IMR-90 (cell line): Measurements from ENCODE around the gene TRA2B. TPM values are rescaled to one million over a fixed set of nuclear protein-coding genes. Genes with fewer than 3 reads are reported as not detected.

Experiments
- ATAC-seq: fragments of 200-7000 bp; cut with Tn5 transposase; 2 replicates; pipeline ENCODE4 v1.9.1; 2020; ENCODE audit warnings: low read depth, mild to moderate bottlenecking, moderate library complexity
- BruUV-seq: library from RNA; stranded (reverse); fragments of 400-500 nt; replicated peaks from 2 replicates; lab custom pipeline; 2021; lab: Mats Ljungman, UMichigan
- CTCF ChIA-PET: fragments of 300-600 bp; formaldehyde crosslinking; extraction: SDS; loops from one replicate; lab custom pipeline; 2021; ENCODE audit warnings: antibody characterized with exemption; lab: Yijun Ruan, JAX
- POLR2A ChIA-PET: fragments of 300-600 bp; sonication (Branson Sonifier 250); formaldehyde crosslinking; loops from one replicate; lab custom pipeline; 2022; ENCODE audit warnings: antibody characterized with exemption; ENCODE audit not compliant: unreplicated experiment; lab: Charles Lee
- DNase-seq: peaks from one replicate; pipeline ENCODE4 v3.0.0; 2013
- H2AFZ ChIP-seq: replicated peaks from 2 replicates; pipeline ENCODE3; 2013; ENCODE audit warnings: low read length, mild to moderate bottlenecking; ENCODE audit not compliant: poor library complexity
- H2AK5ac ChIP-seq: 2 replicates; pipeline ENCODE4 v1.6.1; 2013; ENCODE audit warnings: low read depth, low read length, inconsistent platforms
- H2AK9ac ChIP-seq: replicated peaks from 2 replicates; pipeline ENCODE3; 2013; ENCODE audit warnings: mild to moderate bottlenecking, low read depth, low read length, moderate library complexity; ENCODE audit not compliant: poor library complexity
- H2BK120ac ChIP-seq: 2 replicates; pipeline ENCODE4 v1.6.1; 2013; ENCODE audit warnings: low read depth, low read length, inconsistent platforms
- H2BK15ac ChIP-seq: 3 replicates; pipeline ENCODE4 v1.6.1; 2013; ENCODE audit warnings: low read depth, low read length, inconsistent platforms
- H2BK20ac ChIP-seq: 2 replicates; pipeline ENCODE4 v1.6.1; 2013; ENCODE audit warnings: low read depth, mild to moderate bottlenecking, inconsistent platforms, low read length, moderate library complexity
- H2BK5ac ChIP-seq: 2 replicates; pipeline ENCODE4 v1.6.1; 2013; ENCODE audit warnings: mild to moderate bottlenecking, low read depth, low read length, inconsistent platforms; ENCODE audit not compliant: poor library complexity, severe bottlenecking
- H3K14ac ChIP-seq: replicated peaks from 2 replicates; pipeline ENCODE4 v1.6.1; 2013; ENCODE audit warnings: low read depth, low read length, inconsistent platforms
- H3K18ac ChIP-seq: 2 replicates; pipeline ENCODE4 v1.6.1; 2013; ENCODE audit warnings: low read depth, low read length, control low read depth
- H3K23ac ChIP-seq: 2 replicates; pipeline ENCODE4 v1.6.1; 2013; ENCODE audit warnings: low read depth, low read length, inconsistent platforms
- H3K27ac ChIP-seq: 2 replicates; pipeline ENCODE4 v1.5.1; 2013; ENCODE audit warnings: mild to moderate bottlenecking, control low read depth, low read length; ENCODE audit not compliant: insufficient read depth
- H3K27me3 ChIP-seq: 2 replicates; pipeline ENCODE4 v1.6.1; 2013; ENCODE audit warnings: low read length; ENCODE audit not compliant: control insufficient read depth, insufficient read depth
- H3K36me3 ChIP-seq: 2 replicates; pipeline ENCODE4 v1.6.1; 2013; ENCODE audit warnings: low read length, mixed read lengths; ENCODE audit not compliant: control insufficient read depth, insufficient read depth
- H3K4ac ChIP-seq: 2 replicates; pipeline ENCODE4 v1.6.1; 2013; ENCODE audit warnings: low read depth, low read length, inconsistent platforms
- H3K4me1 ChIP-seq: 2 replicates; pipeline ENCODE4 v1.6.1; 2013; ENCODE audit warnings: low read length, mixed read lengths; ENCODE audit not compliant: control insufficient read depth, insufficient read depth
- H3K4me2 ChIP-seq: 2 replicates; pipeline ENCODE4 v1.6.1; 2013; ENCODE audit warnings: low read depth, mild to moderate bottlenecking, control low read depth, low read length, moderate library complexity
- H3K4me3 ChIP-seq: 2 replicates; pipeline ENCODE4 v1.5.1; 2013; ENCODE audit warnings: low read depth, mild to moderate bottlenecking, control low read depth, low read length, moderate library complexity; ENCODE audit not compliant: insufficient read depth
- H3K56ac ChIP-seq: 2 replicates; pipeline ENCODE4 v1.6.1; 2013; ENCODE audit warnings: low read length, inconsistent platforms; ENCODE audit not compliant: insufficient read depth; ENCODE audit errors: extremely low read depth
- H3K79me1 ChIP-seq, 2 experiments: 2 replicates each; pipeline ENCODE4 v1.6.1; 2013; ENCODE audit warnings: low read length in 2 of 2, inconsistent platforms in 1 of 2, low read depth in 1 of 2
- H3K9ac ChIP-seq: 2 replicates; pipeline ENCODE4 v1.6.1; 2013; ENCODE audit warnings: low read depth, low read length, control low read depth
- H3K9me1 ChIP-seq: 2 replicates; pipeline ENCODE4 v1.6.1; 2013; ENCODE audit warnings: low read length, inconsistent platforms; ENCODE audit not compliant: insufficient read depth
- H3K9me3 ChIP-seq: 2 replicates; pipeline ENCODE4 v1.6.1; 2013; ENCODE audit warnings: low read length; ENCODE audit not compliant: control insufficient read depth, insufficient read depth
- H4K20me1 ChIP-seq: 2 replicates; pipeline ENCODE4 v1.6.1; 2013; ENCODE audit warnings: low read length, inconsistent platforms; ENCODE audit not compliant: insufficient read depth
- H4K5ac ChIP-seq: 2 replicates; pipeline ENCODE4 v1.6.1; 2013; ENCODE audit warnings: mild to moderate bottlenecking, low read depth, low read length, control low read depth
- H4K8ac ChIP-seq, 2 experiments: 2 replicates each; pipeline ENCODE4 v1.6.1; 2013; ENCODE audit warnings: low read depth in 2 of 2, low read length in 2 of 2, control low read depth in 1 of 2, inconsistent platforms in 1 of 2
- H4K91ac ChIP-seq: 2 replicates; pipeline ENCODE4 v1.6.1; 2013; ENCODE audit warnings: low read depth, low read length, inconsistent platforms; ENCODE audit not compliant: insufficient read depth
- ELK1 ChIP-seq: fragments of 150-350 bp; IDR thresholded peaks from 2 replicates; pipeline ENCODE4 v1.6.1; 2016; ENCODE audit warnings: low read depth, mild to moderate bottlenecking, low read length, moderate library complexity, borderline replicate concordance
- FOS ChIP-seq: fragments of 150-350 bp; IDR thresholded peaks from 2 replicates; pipeline ENCODE4 v1.6.1; 2016; ENCODE audit warnings: low read depth, low read length
- MAFK ChIP-seq: IDR thresholded peaks from 2 replicates; pipeline ENCODE4 v1.6.1; 2012; ENCODE audit warnings: low read depth, low read length, improper control_type of control experiment
- MAZ ChIP-seq: IDR thresholded peaks from 2 replicates; pipeline ENCODE4 v1.6.1; 2012; ENCODE audit warnings: low read depth, mild to moderate bottlenecking, low read length, improper control_type of control experiment, moderate library complexity, borderline replicate concordance
- NFE2L2 ChIP-seq: fragments of 150-350 bp; IDR thresholded peaks from 2 replicates; pipeline ENCODE4 v1.6.1; 2016; ENCODE audit warnings: low read depth, mild to moderate bottlenecking, low read length
- POLR2A ChIP-seq: IDR thresholded peaks from 2 replicates; pipeline ENCODE4 v1.6.1; 2012; ENCODE audit warnings: mild to moderate bottlenecking, low read depth, low read length
- RAD21 ChIP-seq: IDR thresholded peaks from 2 replicates; pipeline ENCODE4 v1.6.1; 2012; ENCODE audit warnings: low read length, improper control_type of control experiment
- RFX5 ChIP-seq: IDR thresholded peaks from 2 replicates; pipeline ENCODE4 v1.8.0; 2012; ENCODE audit warnings: low read depth, mild to moderate bottlenecking, low read length, moderate library complexity
- SMC3 ChIP-seq: fragments of 150-350 bp; IDR thresholded peaks from 2 replicates; pipeline ENCODE4 v1.6.1; 2016; ENCODE audit warnings: low read depth, mild to moderate bottlenecking, antibody characterized with exemption, low read length, moderate library complexity
- USF2 ChIP-seq: fragments of 150-350 bp; IDR thresholded peaks from 2 replicates; pipeline ENCODE4 v1.6.1; 2017; ENCODE audit warnings: mild to moderate bottlenecking, antibody characterized with exemption, low read length, low read depth
- WGBS, 2 experiments: methylation state at CpG; one replicate each; pipeline versions ENCODE4 v1.1.5 to v1.1.7; 2013; ENCODE audit warnings: missing lambda C conversion rate in 2 of 2; ENCODE audit not compliant: insufficient read length in 1 of 2; ENCODE audit errors: extremely low coverage in 2 of 2; 5-methylcytosine and 5-hydroxymethylcytosine counted together
- dilution Hi-C: fragments of 300-500 bp; cut with HindIII; formaldehyde crosslinking; loops from one replicate; pipeline ENCODE4 v1.14.3; 2018; ENCODE audit warnings: low sequenced_read_pairs; ENCODE audit not compliant: unreplicated experiment
- in situ Hi-C: fragments of 300-500 bp; cut with MboI; formaldehyde crosslinking; loops from 3 replicates; pipeline ENCODE4 v1.14.3; 2019; ENCODE audit warnings: low sequenced_read_pairs, inconsistent platforms, mixed read lengths
- intact Hi-C: fragments of 100-400 bp; cut with micrococcal nuclease; formaldehyde crosslinking; loops from 2 replicates; pipeline ENCODE4 v1.10.0; 2022
- polyA plus RNA-seq, 3 experiments: library from polyadenylated mRNA; depleted of rRNA; stranded (reverse); fragments of >200 nt; gene quantifications; 2 replicates each; pipeline ENCODE4 v1.2.3, GENCODE V29; 2012; ENCODE audit warnings: low replicate concordance in 1 of 3
- total RNA-seq: library from RNA; depleted of rRNA; stranded (reverse); fragments of >200 nt; gene quantifications from 2 replicates; pipeline ENCODE4 v1.2.3, GENCODE V29; 2012

TRA2B gene
- total and polyA plus RNA-seq, 2 of the 4 experiments (the other 2 are of a cell fraction), result 127 to 208 TPM

DNA sequence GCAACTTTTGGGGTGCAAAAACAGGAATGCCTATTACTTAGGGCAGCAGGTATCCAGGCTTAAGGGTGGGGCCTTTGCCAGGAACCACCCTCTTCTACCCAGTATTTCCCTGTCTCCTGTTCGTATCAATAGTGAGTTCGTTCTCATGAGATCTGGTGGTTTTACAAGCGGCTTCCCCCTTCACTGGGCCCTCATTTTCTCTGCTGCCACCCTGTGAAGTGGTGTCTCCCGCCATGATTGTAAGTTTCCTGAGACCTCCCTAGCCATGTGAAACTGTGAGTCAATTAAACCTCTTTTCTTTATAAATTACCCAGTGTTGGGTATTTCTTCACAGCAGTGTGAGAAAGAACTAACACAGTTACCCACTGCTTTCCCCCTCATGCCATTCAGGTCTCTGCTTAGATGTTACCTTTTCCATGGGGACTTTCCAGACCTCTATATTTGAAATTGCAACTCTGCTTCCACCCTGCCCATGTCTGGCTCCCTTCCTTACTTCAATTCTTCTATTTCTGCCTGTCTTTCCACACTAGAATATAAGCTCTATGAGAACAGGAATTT lies 23.9 kb upstream of the TRA2B start:
- no peak for ATAC-seq

More for the DNA sequence above, 23.9 kb upstream of the TRA2B start:
- no peaks in the 10 kb centered on the region for H4K20me1 ChIP-seq
- BruUV-seq, result no TSS peak
- no peak overlapping the region for H4K8ac ChIP-seq
- no peak overlapping the region for H3K56ac ChIP-seq
- no peak for DNase-seq
- no peak overlapping the region for H3K14ac ChIP-seq
- TF ChIP-seq POLR2A (no peak), NFE2L2 (no peak), RFX5 (no peak), MAFK (no peak), ELK1 (no peak), RAD21 (no peak), SMC3 (no peak), FOS (no peak), MAZ (no peak), USF2 (no peak)
- H3K9ac ChIP-seq, result no peak overlapping the region
- no peak overlapping the region for H2AK5ac ChIP-seq
- no peak overlapping the region for H2AFZ ChIP-seq
- H3K4me1 ChIP-seq, result peaks cover 6% of the 10 kb centered on the region
- H3K27ac ChIP-seq, result no peak overlapping the region
- peaks cover 2% of the 10 kb centered on the region for H3K27me3 ChIP-seq
- no peak overlapping the region for H2AK9ac ChIP-seq
- no peaks in the 10 kb centered on the region for H3K9me1 ChIP-seq
- H4K91ac ChIP-seq, result no peak overlapping the region
- H3K79me1 ChIP-seq, result no peaks in the 10 kb centered on the region
- H3K4ac ChIP-seq, result no peak overlapping the region
- H3K4me2 ChIP-seq, result no peak overlapping the region
- H2BK120ac ChIP-seq, result no peak overlapping the region
- H4K5ac ChIP-seq, result no peak overlapping the region
- intact Hi-C loops (no loop called here), in situ Hi-C loops (no loop called here), dilution Hi-C loops (no loop called here)
- no peaks in the 10 kb centered on the region for H3K36me3 ChIP-seq
- H2BK20ac ChIP-seq, result no peak overlapping the region
- H3K23ac ChIP-seq, result no peak overlapping the region
- peaks cover 2% of the 10 kb centered on the region for H3K9me3 ChIP-seq
- ChIA-PET CTCF (interaction anchor here (1.0 kb wide), 1 partner anchor 19 kb away, joined by 6 read pairs; no protein-coding TSS in a partner anchor), POLR2A (no interaction called here)
- WGBS, 2 experiments, result no CpG with 5 or more reads among the region's 4 CpGs
- H3K18ac ChIP-seq, result no peak overlapping the region
- H3K4me3 ChIP-seq, result no peak overlapping the region
- H2BK15ac ChIP-seq, result no peak overlapping the region
- H2BK5ac ChIP-seq, result no peak overlapping the region
